Dedifferentiated amniotic fluid mesenchymal stem cell (primary cell): ENCODE measurements around the gene DPP3.

Source experiments
- DNase-seq: peaks from one replicate; pipeline ENCODE4 v3.0.0-alpha.2; 2016; ENCODE audit errors: extremely low spot score

The DPP3 gene

DNA sequence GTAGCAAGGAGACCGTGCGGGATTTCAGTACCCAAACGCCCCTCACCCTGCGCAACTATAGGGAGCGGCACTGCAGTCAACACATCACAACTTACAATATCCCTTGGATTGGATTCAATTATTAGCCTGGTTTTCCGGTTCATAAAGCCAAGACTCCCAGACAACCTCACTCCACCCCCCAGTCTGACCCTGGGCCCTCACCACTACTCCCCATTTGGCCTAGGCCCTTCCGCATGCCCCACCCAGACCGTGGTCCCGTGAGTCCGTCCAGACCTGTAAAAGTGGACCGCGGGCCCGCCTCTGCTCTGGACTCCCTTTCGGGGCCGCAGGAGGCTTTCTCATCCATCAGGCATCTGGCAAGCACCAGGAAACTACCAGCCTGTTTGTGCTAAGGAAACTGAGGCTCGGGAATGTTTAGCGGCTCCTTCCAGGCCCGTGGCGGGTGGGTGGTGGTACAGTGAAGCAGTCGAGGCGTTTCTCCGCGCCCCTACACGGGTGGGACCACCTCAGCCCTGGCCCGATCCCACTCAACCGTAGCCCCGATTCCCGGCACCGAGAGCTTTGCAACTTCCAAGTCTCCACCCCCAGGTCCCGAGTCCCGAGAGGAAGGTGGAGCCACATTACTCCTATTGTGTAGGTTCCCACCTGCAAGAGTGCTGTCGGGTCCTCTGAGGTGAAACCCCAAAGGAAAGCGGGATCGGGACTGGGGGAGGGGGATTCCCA lies 679 bp upstream of the DPP3 start:
- DNase-seq, result no peak

DNA sequence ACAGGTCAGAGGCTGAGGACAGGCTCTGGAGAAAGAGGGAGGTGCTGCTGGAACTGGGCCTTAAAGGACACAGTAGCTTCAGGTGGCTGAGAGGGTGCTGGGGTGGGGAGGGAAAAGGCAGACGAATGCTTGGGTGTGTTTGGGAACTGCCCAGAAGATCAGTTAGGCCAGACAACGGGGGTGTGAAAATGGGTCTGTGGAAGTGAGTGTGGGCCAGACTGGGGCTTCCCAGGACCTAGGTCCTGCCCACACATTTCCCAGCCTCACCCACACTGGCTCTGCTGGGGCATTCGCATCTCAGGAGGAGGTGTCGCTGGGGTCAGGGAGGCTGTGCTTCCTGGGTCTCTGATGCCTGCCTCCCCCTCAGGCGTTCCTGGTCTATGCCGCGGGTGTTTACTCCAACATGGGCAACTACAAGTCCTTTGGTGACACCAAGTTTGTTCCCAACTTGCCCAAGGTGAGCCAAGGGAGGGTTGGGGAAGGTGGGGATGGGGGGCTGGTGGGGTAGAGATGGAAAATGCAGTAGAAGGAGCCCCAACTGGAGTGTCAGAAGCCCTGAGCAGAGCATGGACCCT lies 4.7 kb downstream of the DPP3 start:
- no peak for DNase-seq

DNA sequence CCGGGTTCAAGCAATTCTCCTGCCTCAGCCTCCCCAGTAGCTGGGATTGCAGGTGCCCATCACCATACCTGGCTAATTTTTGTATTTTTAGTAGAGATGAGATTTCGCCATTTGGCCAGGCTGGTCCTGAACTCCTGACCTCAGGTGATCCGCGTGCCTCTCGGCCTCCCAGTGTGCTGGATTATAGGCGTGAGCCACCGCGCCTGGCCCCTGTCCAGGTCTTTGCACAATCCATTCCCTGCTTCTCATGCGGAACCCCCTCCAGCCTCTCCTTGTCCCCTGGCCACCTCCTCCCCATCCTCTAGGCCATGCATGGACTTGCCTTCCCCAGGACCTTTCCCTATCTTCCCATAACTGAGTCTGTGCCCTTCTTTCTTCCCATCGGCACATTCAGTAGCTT lies 8.7 kb downstream of the DPP3 start:
- DNase-seq, result no peak

DNA sequence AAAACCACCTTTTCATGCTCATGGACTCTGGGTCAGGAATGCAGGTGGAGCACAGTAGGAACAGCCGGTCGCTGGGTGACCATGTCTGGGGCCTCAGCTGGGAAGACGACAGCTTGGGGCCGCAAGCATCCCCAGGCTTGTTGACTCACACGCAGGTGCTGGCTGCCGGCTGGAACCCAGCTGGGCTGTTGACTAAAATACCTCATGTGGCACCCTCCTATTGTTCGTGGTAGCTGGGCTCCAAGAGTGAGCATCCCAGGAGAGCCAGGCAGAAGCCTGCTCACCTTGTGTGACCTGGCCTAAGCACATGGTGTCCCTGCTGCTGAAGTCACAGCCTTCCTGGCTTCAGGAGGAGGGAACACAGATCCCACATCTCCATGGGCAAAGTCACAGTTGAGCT lies 9.4 kb downstream of the DPP3 start:
- no peak for DNase-seq

DNA sequence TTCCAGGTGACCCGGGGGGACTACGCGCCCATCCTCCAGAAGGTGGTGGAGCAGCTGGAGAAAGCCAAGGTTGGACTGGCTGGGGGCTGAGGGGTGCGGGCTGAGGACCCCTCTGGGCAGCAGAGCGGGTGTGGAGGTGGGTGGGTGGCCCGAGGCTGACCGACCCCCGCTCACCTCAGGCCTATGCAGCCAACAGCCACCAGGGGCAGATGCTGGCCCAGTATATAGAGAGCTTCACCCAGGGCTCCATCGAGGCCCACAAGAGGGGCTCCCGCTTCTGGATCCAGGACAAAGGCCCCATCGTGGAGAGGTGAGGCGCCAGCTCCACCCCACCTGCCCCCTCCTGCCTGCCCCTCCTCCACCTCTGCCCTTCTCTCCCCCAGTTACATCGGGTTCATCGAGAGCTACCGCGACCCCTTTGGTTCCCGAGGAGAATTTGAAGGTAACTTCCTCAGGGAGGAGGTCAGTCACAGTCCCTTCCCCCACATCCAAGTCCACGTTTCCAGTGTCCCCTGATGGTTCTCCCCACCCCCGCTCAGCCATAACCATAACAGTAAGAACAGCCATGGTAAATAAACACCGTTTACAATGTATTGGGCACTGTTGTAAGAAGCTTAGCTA lies 11.2 kb downstream of the DPP3 start:
- no peak for DNase-seq

DNA sequence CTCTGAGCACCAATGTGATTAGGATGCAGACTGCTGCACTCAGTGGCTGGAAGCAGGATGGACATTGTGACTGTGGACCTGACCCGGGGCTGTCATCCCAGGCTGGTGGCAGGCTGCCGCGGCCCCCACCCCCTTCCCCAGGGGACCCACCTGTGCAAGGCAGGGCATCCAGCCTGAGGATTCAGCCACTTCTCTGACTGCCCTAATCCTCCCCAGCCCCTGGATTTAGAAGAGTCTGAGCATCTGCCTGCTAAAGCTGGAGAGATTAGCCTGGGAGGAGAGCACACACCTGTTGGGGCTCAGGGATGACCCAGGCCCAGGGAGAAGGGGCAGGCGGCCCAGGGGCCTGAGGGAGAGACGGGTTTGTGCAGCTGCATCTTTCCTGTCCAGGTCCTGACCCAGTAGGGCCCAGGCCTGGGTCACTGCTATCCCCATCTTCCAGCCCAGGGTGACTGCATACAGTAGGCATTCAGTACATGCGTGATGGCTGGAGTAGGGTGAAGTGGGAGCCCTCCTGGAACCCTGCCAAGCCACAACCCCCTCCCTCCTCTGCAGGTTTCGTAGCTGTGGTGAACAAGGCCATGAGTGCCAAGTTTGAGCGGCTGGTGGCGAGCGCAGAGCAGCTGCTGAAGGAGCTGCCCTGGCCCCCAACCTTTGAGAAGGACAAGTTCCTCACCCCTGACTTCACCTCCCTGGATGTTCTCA lies 12.1 kb downstream of the DPP3 start:
- no peak for DNase-seq

DNA sequence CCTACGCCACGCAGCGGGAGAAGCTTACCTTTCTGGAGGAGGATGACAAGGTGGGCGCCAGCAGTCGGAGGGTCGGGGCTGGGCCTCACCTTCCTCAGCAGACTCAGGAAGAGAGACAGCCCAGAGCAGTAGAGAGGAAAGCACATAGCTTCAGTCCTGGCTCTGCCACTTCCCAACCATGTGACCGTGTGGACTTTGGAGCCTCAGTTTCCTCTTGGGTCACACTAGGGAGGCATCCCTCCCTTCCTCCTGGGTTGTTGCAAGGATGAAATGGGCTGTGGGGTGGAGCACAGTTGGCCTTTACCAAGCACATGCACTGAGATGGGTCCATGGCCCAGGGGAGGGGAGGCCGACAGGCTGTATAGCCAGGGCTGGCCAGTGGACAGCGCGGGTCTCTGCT lies 12.9 kb downstream of the DPP3 start:
- no peak for DNase-seq

DNA sequence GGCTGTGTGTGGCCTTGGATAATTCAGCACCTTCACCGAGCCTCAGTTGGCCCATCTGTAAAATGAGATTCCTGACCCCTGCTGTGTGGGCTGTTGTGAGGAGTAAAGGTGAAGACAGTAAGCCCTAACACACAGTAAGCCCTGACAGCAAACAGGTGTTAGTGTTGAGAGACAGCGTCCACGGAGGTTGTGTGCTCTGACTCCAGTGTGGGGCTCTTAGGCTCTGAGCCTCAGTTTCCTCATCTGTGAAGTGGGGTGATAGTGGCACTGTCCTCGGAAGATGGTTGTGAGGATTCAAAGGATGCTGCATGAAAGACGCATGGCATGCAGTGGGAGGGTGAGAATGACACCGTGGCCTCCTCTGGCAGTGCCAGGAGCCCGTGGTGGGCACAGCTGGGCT lies 14.2 kb downstream of the DPP3 start:
- no peak for DNase-seq

DNA sequence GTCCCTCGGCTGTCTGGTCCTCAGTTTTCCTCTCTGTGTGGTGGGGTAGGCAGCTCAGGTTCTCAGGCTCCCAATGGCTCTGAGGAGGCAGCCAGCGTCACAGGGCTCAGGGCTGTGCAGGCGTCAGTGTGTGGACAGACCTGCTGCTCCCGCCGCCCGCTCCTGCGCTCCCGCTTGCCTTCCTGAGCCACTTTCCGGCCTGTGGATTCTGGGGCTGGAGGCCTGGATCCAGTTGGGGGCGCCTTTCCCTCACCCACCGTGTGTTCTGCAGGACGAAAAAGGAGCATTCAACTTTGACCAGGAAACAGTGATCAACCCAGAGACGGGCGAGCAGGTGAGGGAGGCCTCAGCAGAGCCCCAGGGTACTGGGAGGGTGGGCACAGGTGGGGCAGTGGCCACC lies 14.7 kb downstream of the DPP3 start:
- no peak for DNase-seq

DNA sequence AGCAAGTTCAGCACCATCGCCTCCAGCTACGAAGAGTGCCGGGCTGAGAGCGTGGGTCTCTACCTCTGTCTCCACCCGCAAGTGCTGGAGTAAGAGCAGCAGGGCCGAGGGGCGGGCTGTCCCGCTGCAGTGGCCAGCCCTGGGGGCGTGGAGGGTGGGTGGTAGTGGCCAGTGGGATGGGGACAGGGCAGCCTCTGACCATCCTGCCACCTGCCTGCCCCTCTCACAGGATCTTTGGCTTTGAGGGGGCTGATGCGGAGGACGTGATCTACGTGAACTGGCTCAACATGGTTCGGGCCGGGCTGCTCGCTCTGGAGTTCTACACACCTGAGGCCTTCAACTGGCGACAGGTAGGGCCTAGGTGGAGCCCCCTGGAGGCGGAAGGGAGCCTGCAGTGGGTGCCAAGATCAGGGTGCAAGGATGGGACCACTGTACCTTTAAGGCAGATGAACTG lies 15.2 kb downstream of the DPP3 start:
- DNase-seq, result no peak

DNA sequence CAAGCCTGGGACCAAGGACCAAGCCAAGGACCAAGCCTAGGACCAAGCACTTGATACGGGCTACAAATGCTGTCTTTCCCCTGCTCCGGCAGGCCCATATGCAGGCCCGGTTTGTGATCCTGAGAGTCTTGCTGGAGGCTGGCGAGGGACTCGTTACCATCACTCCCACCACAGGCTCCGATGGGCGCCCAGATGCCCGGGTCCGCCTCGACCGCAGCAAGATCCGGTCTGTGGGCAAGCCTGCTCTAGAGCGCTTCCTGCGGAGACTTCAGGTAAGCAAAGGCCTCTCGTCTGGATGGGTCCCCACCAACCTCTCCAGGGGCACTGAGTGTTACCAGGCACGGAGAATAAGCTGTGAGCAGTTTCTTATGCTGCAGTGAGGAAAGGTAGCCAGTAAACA lies 17.0 kb downstream of the DPP3 start:
- DNase-seq, result no peak

DNA sequence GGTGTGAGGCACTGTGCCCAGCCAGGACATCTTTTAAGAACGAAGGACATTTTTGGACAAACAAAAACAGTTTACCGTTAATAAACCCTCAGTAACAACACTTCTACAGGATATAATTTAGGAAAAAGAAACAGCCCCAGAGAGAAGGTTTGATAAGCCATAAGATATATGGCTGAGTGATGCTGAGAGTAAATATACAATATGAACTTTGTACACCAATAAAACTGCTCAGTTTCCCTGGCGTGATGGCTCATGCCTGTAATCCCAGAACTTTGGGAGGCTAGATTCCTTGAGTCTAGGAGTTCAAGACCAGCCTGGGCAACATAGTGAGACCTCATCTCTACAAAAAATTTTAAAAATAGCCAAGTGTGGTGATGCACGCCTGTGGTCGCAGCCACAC lies 18.3 kb downstream of the DPP3 start:
- no peak for DNase-seq

DNA sequence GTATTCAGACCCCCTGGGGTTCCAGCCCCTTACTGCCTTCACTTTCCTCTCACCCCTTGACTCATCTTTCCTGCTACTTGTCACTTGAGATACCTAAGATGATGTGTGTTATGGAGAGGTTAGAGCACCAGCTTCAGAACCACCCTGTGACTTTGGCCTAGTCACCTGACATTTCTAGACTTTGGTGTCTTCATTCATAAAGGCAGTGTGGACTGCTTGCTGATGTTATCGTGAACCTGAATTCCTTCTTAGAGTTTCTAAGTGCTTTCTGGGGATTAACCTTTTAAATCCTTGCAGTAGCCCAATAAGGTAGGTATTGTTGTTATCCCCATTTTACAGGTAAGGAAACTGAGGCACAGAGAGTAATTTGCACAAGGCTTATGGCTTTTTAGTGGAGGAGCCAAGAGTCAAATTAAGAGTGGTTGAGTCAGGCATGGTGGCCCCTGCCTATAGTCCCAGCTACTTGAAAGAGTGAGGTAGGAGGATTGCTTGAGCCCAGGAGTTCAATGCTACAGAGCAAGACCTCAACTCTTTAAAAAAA lies 25.1 kb downstream of the DPP3 start:
- no peak for DNase-seq

DNA sequence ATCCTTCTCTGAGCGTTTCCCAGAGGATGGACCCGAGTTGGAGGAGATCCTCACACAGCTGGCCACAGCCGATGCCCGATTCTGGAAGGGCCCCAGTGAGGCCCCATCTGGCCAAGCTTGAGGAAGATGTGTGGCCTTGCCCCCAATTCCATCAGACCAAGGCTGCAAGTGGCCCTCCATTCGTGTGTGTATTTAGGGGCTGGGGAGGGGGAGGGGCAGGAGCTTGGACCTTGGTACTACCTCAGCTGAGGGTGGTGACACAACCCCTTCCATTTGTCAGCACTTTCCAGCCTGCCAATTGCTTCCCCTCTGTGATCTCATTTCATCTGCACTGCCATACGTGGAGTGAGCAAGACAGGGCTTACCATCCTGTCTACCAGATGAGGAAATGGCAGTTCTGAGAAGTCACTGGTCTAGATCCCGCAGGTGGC lies 28.9 kb downstream of the DPP3 start:
- no peak for DNase-seq

DNA sequence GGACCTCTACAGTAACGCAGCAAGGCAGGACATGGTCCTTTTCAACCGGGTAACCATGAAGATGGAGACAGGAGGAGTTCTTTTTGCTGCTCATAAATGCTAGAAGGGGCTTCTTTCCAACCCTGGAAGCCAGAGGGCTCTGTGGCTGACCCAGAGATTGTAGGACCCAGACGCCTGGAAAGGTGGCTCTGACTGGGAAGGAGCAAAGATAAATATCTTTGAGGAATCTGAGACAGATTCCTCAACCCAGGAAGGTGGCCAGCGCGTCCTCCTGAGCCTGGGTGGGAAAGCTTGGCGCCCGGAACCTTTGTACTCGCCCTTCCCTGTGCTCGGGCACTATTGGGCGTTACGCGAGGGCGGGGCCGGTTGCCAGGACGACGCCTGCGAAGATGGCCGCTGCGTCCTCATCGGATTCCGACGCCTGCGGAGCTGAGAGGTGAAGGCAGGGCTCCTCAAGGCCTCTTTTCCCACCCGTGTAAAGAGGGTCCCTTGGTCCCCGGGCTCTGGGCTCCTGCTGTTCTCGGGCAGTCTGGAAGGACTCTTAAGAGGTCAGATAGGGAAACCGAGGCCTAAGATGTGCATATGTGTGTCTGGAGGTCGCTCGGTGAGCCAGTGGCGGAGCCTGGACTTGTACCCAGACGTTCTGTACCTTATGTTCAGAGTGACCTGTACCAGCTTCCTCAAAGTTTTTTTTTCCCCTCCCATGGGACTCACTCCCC lies 30.2 kb downstream of the DPP3 start, which contains the start of gene BBS1:
BBS1 (plus strand) TSS at position 365 of the 719 bp plus-strand sequence; CDS start at position 390, 25 bp downstream.
- DNase-seq, result peak; percentile 79

DNA sequence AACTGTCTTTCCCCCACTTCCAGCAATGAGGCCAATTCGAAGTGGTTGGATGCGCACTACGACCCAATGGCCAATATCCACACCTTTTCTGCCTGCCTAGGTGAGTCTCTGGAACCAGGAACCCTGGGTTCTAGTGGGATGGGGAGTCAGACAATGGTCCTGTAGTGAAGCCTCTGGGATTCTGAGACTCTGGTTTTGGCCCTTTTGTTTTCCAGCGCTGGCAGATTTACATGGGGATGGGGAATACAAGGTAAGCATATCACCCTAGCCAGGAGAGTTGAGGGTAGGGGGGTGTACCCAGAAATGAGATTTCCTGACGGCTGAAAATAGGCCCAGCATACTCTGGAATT lies 30.7 kb downstream of the DPP3 start:
- no peak for DNase-seq

DNA sequence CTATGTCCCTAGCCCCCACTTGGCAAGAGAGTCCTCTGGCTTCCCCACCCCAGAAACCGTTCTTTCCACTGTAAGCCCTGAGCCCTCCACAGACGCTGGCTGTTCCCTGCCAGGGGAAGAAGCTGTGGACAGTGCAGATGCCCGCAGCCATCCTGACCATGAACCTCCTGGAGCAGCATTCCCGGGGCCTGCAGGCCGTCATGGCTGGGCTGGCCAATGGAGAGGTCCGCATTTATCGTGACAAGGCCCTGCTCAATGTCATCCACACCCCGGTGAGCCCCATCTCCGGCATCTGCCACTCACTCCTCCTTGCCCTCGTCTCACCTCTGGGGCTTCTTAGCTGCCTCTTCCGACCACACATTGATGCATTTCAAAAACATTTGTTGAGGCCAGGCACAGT lies 43.4 kb downstream of the DPP3 start:
- no peak for DNase-seq

DNA sequence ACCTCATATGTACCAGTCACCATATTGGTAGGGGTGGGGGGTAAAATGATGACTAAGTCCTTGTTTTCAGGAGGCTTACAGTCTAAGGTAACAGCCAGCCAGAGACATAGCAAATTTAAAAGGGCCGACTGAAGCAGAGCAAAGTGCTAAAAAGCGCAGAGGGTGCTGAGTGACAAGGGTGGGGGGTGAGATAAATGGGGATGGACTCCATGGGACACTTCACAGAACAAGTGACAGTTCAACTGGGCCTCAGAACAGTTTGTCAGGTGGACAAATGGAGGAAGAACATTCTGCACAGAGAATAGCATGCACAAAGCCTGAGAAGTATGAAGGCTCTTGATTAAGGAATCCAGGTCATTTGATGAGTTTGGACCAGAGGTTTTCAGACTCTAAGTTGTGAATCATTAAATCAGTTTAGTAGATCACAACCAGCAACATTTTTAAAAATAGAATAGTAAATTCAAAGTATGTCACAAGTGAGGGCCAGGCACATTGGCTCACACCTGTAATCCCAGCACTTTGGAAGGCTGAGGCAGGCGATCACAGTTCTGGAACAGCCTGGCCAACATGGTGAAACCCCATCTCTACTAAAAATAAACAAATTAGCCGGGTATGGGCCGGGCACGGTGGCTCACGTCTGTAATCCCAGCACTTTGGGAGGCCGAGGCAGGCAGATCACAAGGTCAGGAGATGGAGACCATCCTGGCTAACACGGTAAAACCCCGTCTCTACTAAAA lies 44.2 kb downstream of the DPP3 start:
- DNase-seq, result no peak

DNA sequence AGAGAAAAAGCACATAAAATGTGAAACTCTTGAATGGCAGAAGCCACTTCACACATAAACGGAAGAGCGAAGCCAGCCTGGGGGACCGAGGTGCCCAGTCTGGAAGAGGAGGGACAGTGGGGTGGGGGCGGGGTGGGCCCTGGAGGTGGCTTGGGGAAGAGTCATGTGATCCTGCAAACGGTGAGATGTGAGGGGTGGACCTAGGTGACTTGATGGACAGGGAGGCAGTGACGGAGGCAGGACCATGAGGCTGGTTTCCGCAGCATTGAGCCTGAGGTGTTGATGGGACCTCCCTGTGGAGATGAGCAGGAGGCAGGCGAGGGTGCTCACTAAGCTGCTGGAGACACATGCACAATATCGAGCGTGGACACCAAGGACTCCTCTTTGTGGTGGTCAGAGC lies 48.8 kb downstream of the DPP3 start:
- DNase-seq, result no peak

DNA sequence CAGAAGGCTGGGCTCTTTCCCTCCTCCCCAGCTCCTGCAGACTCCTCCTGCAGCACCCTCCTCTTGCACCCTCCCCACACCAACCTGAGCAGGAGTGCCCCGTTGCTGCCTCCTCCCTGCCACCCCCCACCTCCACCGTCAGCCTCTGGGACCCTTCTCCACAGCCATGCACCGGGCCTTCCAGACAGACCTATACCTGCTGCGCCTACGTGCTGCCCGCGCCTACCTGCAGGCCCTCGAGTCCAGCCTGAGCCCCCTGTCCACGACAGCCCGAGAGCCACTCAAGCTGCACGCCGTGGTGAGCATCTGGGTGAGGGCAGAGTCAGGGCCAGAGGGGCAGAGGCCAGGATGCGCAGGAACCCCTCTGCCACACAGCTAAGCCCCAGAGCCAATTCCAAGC lies 49.4 kb downstream of the DPP3 start:
- no peak for DNase-seq
